DOHH2 (cell line): ENCODE measurements around the gene MED13L.

Experiments used
- H3F3A ChIP-seq: fragments of 200-600 bp; sonication (generic), shearing (Covaris generic); 2 replicates; pipeline ENCODE4 v1.6.0; 2016; ENCODE audit warnings: antibody characterized with exemption, mild to moderate bottlenecking; ENCODE audit not compliant: control insufficient read depth, insufficient read depth
- H3K27ac ChIP-seq: fragments of 200-600 bp; sonication (generic); 2 replicates; pipeline ENCODE4 v1.5.1; 2014; ENCODE audit warnings: low read depth, mild to moderate bottlenecking, low read length, moderate library complexity
- H3K27me3 ChIP-seq: fragments of 200-600 bp; sonication (generic); 2 replicates; pipeline ENCODE4 v1.6.1; 2014; ENCODE audit warnings: mild to moderate bottlenecking, low read length, mixed read lengths; ENCODE audit not compliant: control insufficient read depth
- H3K36me3 ChIP-seq: fragments of 200-600 bp; sonication (generic); 2 replicates; pipeline ENCODE4 v1.6.1; 2014; ENCODE audit warnings: mild to moderate bottlenecking, low read length, moderate library complexity, mixed read lengths; ENCODE audit not compliant: control insufficient read depth
- H3K4me1 ChIP-seq: fragments of 200-600 bp; sonication (generic); 2 replicates; pipeline ENCODE4 v1.6.1; 2014; ENCODE audit warnings: mild to moderate bottlenecking, low read length, mixed read lengths; ENCODE audit not compliant: control insufficient read depth
- H3K4me2 ChIP-seq: fragments of 200-600 bp; sonication (generic); 2 replicates; pipeline ENCODE4 v1.6.0; 2014; ENCODE audit warnings: mild to moderate bottlenecking, low read length, moderate library complexity
- H3K4me3 ChIP-seq: fragments of 200-600 bp; sonication (generic); 2 replicates; pipeline ENCODE4 v1.5.1; 2014; ENCODE audit warnings: mild to moderate bottlenecking, low read length, mixed read lengths
- H3K79me2 ChIP-seq: fragments of 200-600 bp; sonication (generic); 2 replicates; pipeline ENCODE4 v1.6.1; 2014; ENCODE audit warnings: mild to moderate bottlenecking, low read length, mixed read lengths; ENCODE audit not compliant: control insufficient read depth
- H3K9me2 ChIP-seq: fragments of 200-600 bp; sonication (generic); replicated peaks from 2 replicates; pipeline ENCODE4 v1.6.1; 2014; ENCODE audit warnings: mild to moderate bottlenecking, low read length, mixed read lengths; ENCODE audit not compliant: control insufficient read depth
- H3K9me3 ChIP-seq: fragments of 200-600 bp; sonication (generic); 2 replicates; pipeline ENCODE4 v1.6.1; 2014; ENCODE audit warnings: antibody characterized with exemption, low read length, mixed read lengths; ENCODE audit not compliant: control insufficient read depth, insufficient read depth
- H4K20me1 ChIP-seq: fragments of 200-600 bp; sonication (generic); 2 replicates; pipeline ENCODE4 v1.6.0; 2014; ENCODE audit warnings: low read depth, mild to moderate bottlenecking, antibody characterized with exemption, low read length, moderate library complexity; ENCODE audit not compliant: control insufficient read depth, insufficient read depth
- EZH2phosphoT487 ChIP-seq: fragments of 200-600 bp; sonication (generic); IDR thresholded peaks from 2 replicates; pipeline ENCODE4 v1.6.1; 2017; ENCODE audit warnings: borderline replicate concordance, mild to moderate bottlenecking, antibody characterized with exemption, low read length, moderate library complexity, mixed read lengths
- TF ChIP-seq, protein P1 (sequence below): fragments of 200-600 bp; sonication (generic); IDR thresholded peaks from one replicate; pipeline ENCODE4 v1.5.1; 2014; ENCODE audit warnings: antibody characterized with exemption, mild to moderate bottlenecking, low read depth, low read length; ENCODE audit not compliant: poor library complexity, severe bottlenecking

Gene MED13L

DNA sequence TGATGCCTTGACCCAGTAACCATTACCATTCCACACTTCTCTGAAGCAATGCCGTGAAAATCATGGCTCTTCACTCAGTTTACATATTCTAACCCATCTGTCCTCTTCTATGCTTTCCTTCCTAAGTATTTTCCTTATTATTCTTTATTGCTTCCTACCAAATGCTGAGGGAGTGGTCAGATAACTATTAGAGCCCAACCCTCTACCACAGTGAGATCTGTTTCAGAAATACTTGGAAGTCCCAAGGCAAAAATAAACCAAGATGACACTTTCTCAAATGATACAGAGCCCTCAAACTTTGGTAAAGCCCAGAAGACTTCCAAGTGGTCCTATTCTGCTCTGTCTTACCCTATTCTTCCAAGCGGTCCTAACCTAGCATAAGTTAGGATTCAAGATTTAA, 68.0 kb downstream of the MED13L start:
- H3K9me3 ChIP-seq: no peaks in the 10 kb centered on the region
- H3K27ac ChIP-seq: no peak overlapping the region
- no peaks in the 10 kb centered on the region for H3K4me1 ChIP-seq
- TF ChIP-seq, protein P1, sequence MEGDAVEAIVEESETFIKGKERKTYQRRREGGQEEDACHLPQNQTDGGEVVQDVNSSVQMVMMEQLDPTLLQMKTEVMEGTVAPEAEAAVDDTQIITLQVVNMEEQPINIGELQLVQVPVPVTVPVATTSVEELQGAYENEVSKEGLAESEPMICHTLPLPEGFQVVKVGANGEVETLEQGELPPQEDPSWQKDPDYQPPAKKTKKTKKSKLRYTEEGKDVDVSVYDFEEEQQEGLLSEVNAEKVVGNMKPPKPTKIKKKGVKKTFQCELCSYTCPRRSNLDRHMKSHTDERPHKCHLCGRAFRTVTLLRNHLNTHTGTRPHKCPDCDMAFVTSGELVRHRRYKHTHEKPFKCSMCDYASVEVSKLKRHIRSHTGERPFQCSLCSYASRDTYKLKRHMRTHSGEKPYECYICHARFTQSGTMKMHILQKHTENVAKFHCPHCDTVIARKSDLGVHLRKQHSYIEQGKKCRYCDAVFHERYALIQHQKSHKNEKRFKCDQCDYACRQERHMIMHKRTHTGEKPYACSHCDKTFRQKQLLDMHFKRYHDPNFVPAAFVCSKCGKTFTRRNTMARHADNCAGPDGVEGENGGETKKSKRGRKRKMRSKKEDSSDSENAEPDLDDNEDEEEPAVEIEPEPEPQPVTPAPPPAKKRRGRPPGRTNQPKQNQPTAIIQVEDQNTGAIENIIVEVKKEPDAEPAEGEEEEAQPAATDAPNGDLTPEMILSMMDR: no peak
- no peak for TF ChIP-seq EZH2phosphoT487
- H3K36me3 ChIP-seq: no peaks in the 10 kb centered on the region
- no peaks in the 10 kb centered on the region for H3F3A ChIP-seq
- no peaks in the 10 kb centered on the region for H3K27me3 ChIP-seq
- peaks cover 51% of the 10 kb centered on the region for H3K79me2 ChIP-seq
- no peaks in the 10 kb centered on the region for H3K9me2 ChIP-seq
- peaks cover 13% of the 10 kb centered on the region; the same call in 1 of the 2 replicates for H4K20me1 ChIP-seq
- no peak overlapping the region for H3K4me3 ChIP-seq
- no peak overlapping the region for H3K4me2 ChIP-seq

DNA sequence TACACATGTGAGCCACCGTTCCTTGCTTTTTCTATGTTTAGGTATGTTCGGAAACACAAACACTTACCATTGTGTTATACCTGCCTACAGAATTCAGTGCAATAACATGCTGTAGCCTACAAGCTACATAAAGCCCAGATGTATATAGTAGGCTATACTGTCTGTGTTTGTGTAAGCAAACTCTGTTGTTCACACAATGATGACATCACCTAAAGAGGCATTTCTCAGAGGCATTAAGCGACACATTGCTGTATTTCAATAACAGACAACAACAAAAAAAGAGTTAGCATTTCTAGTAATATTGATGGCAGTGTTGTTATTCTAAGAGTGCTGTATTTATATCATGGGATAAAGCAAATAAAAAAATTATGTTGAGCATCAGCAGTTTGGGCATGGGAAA, 70.2 kb downstream of the MED13L start:
- H3K4me3 ChIP-seq: no peak overlapping the region
- TF ChIP-seq EZH2phosphoT487: no peak
- TF ChIP-seq, protein P1: no peak
- H3K79me2 ChIP-seq: peaks cover 38% of the 10 kb centered on the region
- peaks cover 18% of the 10 kb centered on the region for H4K20me1 ChIP-seq
- no peak overlapping the region for H3K4me2 ChIP-seq
- no peak overlapping the region for H3K27ac ChIP-seq
- no peaks in the 10 kb centered on the region for H3K9me2 ChIP-seq
- H3F3A ChIP-seq: no peaks in the 10 kb centered on the region
- H3K27me3 ChIP-seq: no peaks in the 10 kb centered on the region
- no peaks in the 10 kb centered on the region for H3K36me3 ChIP-seq
- no peaks in the 10 kb centered on the region for H3K9me3 ChIP-seq
- H3K4me1 ChIP-seq: no peaks in the 10 kb centered on the region

DNA sequence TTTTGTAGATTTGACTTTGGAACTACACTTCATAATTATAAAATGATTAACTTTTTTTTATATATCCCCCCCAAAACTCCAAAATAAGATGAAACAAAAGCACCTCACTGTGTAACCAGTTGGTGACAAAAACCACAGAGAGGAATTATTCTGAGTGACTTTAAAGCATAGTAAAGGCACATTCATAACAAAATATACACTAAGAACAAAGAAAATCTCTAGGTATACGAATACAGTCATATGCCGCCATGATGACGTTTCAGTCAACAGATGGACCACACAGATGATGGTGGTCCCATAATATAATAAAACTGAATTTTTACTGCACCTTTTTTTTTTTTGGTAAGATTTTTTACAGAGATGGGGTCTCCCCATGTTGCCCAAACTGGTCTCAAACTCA, 70.7 kb downstream of the MED13L start:
- no peaks in the 10 kb centered on the region for H3K9me3 ChIP-seq
- TF ChIP-seq, protein P1: no peak
- TF ChIP-seq EZH2phosphoT487: no peak
- H3F3A ChIP-seq: no peaks in the 10 kb centered on the region
- H3K27me3 ChIP-seq: no peaks in the 10 kb centered on the region
- H3K79me2 ChIP-seq: peaks cover 38% of the 10 kb centered on the region
- H3K4me2 ChIP-seq: no peak overlapping the region
- H3K4me3 ChIP-seq: no peak overlapping the region
- no peaks in the 10 kb centered on the region for H3K36me3 ChIP-seq
- peaks cover 18% of the 10 kb centered on the region for H4K20me1 ChIP-seq
- H3K9me2 ChIP-seq: no peaks in the 10 kb centered on the region
- no peaks in the 10 kb centered on the region for H3K4me1 ChIP-seq
- no peak overlapping the region for H3K27ac ChIP-seq

DNA sequence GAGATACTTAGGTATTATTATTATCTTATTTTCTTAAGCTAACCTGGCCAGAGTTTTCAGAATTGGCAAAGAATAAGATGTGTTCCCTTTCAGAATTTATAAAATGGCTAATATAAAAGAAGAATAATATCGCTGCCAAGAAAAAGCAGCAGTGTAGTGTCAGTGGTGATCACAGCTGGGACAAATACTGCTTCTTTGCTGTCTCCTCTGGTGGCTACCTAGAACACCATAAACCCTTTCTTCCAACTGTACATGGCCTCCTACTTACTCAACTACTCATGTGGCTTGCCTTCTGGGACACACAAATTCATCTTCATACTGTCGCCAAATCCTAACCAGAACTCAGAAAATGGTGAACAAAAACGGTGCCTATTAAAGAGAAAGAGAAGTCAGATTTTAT, 72.7 kb downstream of the MED13L start:
- Histone ChIP-seq H3K27me3 (no peaks in the 10 kb centered on the region), H3K4me2 (no peak overlapping the region), H4K20me1 (peaks cover 14% of the 10 kb centered on the region), H3K4me3 (no peak overlapping the region), H3K79me2 (peaks cover 25% of the 10 kb centered on the region), H3K27ac (no peak overlapping the region), H3F3A (no peaks in the 10 kb centered on the region), H3K36me3 (no peaks in the 10 kb centered on the region), H3K4me1 (no peaks in the 10 kb centered on the region), H3K9me3 (no peaks in the 10 kb centered on the region), H3K9me2 (no peaks in the 10 kb centered on the region)
- TF ChIP-seq EZH2phosphoT487: no peak
- TF ChIP-seq, protein P1: no peak
